Endothelial cell (in vitro differentiated cells): ENCODE data around the gene CAMK2G. TPM values are rescaled to one million over a fixed set of nuclear protein-coding genes. Genes with fewer than 3 reads are reported as not detected.

ENCODE experiments used
- DNase-seq: peaks from one replicate; pipeline ENCODE4 v3.0.0; 2021; ENCODE audit warnings: low spot score
- H3K27ac Mint-ChIP-seq: one replicate; pipeline ENCODE4 v1.8.0; 2021; ENCODE audit warnings: mixed read lengths, inconsistent platforms; ENCODE audit not compliant: unreplicated experiment
- H3K27me3 Mint-ChIP-seq: one replicate; pipeline ENCODE4 v1.8.0; 2021; ENCODE audit warnings: mild to moderate bottlenecking, moderate library complexity, mixed read lengths, inconsistent platforms; ENCODE audit not compliant: unreplicated experiment
- H3K36me3 Mint-ChIP-seq: one replicate; pipeline ENCODE4 v1.8.0; 2021; ENCODE audit warnings: mild to moderate bottlenecking, low read depth, mixed read lengths, inconsistent platforms; ENCODE audit not compliant: unreplicated experiment
- H3K4me1 Mint-ChIP-seq: one replicate; pipeline ENCODE4 v1.8.0; 2021; ENCODE audit warnings: mild to moderate bottlenecking, mixed read lengths, inconsistent platforms; ENCODE audit not compliant: unreplicated experiment
- H3K4me3 Mint-ChIP-seq: one replicate; pipeline ENCODE4 v1.8.0; 2021; ENCODE audit warnings: mild to moderate bottlenecking, mixed read lengths, inconsistent platforms; ENCODE audit not compliant: unreplicated experiment
- H3K9me3 Mint-ChIP-seq: one replicate; pipeline ENCODE4 v1.8.0; 2021; ENCODE audit warnings: mixed read lengths, inconsistent platforms; ENCODE audit not compliant: unreplicated experiment
- CTCF ChIP-seq: fragments of 200-600 bp; sonication (generic); IDR thresholded peaks from one replicate; pipeline ENCODE4 v1.5.0; 2021; ENCODE audit warnings: antibody characterized with exemption; ENCODE audit not compliant: unreplicated experiment
- total RNA-seq: library from RNA; stranded (reverse); fragmentation: NEBNext Ultra II Directional; extraction: Animal tissue kit (Norgen Biotek cat#: 25700); gene quantifications from one replicate; pipeline ENCODE4 v1.2.1, GENCODE V29; 2021; ENCODE audit not compliant: unreplicated experiment

Gene CAMK2G
- total RNA-seq, 1 donor from 2014 or later: 27.7 TPM

GRCh38 chr10:73809061-73809818 lies 65.1 kb downstream of the CAMK2G start:
- Mint-ChIP-seq H3K9me3 (no peaks in the 10 kb centered on the region), H3K27me3 (peaks cover 13% of the 10 kb centered on the region), H3K4me3 (peak overlapping the region; percentile 57), H3K4me1 (peaks cover 23% of the 10 kb centered on the region), H3K36me3 (peaks cover 40% of the 10 kb centered on the region), H3K27ac (peak overlapping the region; percentile 12)
- DNase-seq: no peak
- no peak for TF ChIP-seq CTCF

DNA sequence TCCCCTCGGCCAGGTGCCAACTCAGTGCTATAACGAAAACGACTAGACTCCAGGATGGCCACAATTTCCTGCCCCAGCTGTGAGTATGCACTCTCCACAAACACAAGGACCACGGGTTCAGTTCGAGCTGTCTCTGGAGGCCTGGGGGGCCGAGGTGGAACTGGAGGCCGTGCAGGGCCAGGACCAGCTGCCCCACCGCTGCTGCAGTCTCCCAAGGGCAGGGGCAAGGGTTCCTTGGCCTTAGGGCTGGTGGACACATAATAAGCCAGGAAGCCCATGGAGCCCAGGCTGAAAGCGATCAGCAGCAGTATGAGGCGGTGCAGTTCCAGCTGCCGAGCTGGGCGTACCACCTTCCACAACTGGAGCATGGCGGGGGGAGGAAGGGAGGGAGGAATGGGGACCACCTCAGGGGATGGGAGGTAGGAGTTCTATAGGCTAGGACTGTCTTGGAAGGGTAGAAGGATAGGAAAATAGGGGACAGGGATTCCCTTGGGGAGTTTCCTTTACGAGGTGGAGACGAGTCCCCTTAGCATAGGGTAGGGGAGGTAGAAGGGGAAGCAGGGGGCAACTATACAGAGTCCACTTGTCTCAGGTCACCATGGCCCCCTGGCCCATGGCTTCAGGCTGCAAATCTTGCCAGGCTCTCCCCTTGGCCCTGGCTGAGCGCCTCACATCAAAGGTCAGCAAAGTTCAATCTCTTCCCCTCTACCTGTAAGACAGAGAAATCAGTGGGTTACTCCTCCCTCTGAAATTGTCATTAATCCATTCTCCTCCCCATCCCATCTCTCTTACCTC lies 66.1 kb downstream of the CAMK2G start:
- Mint-ChIP-seq H3K27ac (no peak overlapping the region), H3K4me3 (peak overlapping the region; percentile 31), H3K4me1 (peaks cover 23% of the 10 kb centered on the region), H3K27me3 (peaks cover 13% of the 10 kb centered on the region), H3K9me3 (no peaks in the 10 kb centered on the region), H3K36me3 (peaks cover 41% of the 10 kb centered on the region)
- no peak for DNase-seq
- TF ChIP-seq CTCF: no peak

- H3K36me3 Mint-ChIP-seq: peaks cover 49% of the 10 kb centered on the region
- H3K9me3 Mint-ChIP-seq: no peaks in the 10 kb centered on the region
- TF ChIP-seq CTCF: no peak
- no peak overlapping the region for H3K4me3 Mint-ChIP-seq
- peaks cover 23% of the 10 kb centered on the region for H3K4me1 Mint-ChIP-seq
- H3K27ac Mint-ChIP-seq: no peak overlapping the region
- H3K27me3 Mint-ChIP-seq: peaks cover 11% of the 10 kb centered on the region
- no peak for DNase-seq
These were observed 66.9 kb downstream of the CAMK2G start for GRCh38 chr10:73807471-73807870.

DNA sequence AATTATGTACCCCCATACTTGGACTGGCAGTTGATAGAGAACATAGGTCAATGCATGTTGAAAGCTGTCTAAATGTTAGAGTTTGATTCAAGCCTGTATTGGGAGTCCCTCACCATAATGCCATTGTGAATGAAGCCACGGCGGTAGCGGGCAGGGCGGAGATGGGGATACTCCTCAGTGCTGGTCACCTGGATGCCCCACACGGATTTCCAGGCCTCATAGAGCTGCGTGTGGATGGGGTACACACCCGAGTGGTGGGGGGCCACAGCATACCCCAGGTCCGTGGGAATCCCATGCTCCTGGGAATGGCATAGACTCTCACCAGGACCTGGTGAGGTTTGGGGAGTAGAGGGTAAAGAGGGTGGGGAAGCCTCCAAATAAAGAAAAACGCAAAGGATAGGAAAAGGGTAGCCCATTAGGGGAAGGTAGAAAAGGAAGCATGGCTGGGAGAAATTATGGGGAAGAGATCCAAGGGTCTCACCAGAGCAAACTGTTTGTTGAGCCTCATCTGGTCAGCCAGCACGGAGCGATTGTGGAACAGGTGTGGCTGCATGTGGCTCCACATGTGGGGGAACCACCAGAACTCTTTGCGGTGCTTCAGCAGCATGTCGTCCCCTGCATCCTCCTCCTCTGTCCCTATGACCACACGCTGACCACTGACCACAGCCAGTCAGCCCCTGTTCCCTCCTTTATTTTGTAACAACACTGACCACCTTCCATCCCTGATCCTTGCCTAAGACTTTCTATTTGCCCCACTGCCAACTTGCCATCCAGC lies 68.0 kb downstream of the CAMK2G start:
- Mint-ChIP-seq H3K4me3 (peak overlapping the region; percentile 43), H3K36me3 (peaks cover 51% of the 10 kb centered on the region), H3K9me3 (no peaks in the 10 kb centered on the region), H3K27ac (peak overlapping the region; percentile 84), H3K4me1 (peaks cover 23% of the 10 kb centered on the region), H3K27me3 (peaks cover 15% of the 10 kb centered on the region)
- no peak for TF ChIP-seq CTCF
- no peak for DNase-seq
